HepG2 (cell line): Measurements from ENCODE around the gene MATN1. TPM values are rescaled to one million over a fixed set of nuclear protein-coding genes. Genes with fewer than 3 reads are reported as not detected.

ENCODE experiments used
- ATAC-seq: fragments of 200-7000 bp; cut with Tn5 transposase; 3 replicates; pipeline ENCODE4 v1.9.1; 2020; ENCODE audit warnings: mild to moderate bottlenecking, moderate library complexity
- BruUV-seq: library from RNA; stranded (reverse); fragments of 400-500 nt; replicated peaks from 2 replicates; lab custom pipeline; 2021; lab: Mats Ljungman, UMichigan
- CTCF ChIA-PET: fragments of 300-600 bp; formaldehyde crosslinking; extraction: SDS; loops from one replicate; lab custom pipeline; 2021; ENCODE audit warnings: low total read pairs, inconsistent platforms, low intra/inter-chr PET ratio; lab: Yijun Ruan, JAX
- POLR2A ChIA-PET: fragments of 350-600 bp; sonication (Branson Sonifier 250); formaldehyde crosslinking; loops from one replicate; lab custom pipeline; 2020; ENCODE audit warnings: antibody characterized with exemption, inconsistent platforms; lab: Yijun Ruan, JAX
- DNase-seq: peaks from one replicate; pipeline ENCODE4 v3.0.0-alpha.2; 2015; ENCODE audit warnings: low spot score
- FAIRE-seq: peaks from 3 replicates; lab custom pipeline; 2011; peaks lifted over from hg19 to GRCh38; lab: Jason Lieb, UNC
- H2AFZ ChIP-seq: one replicate; pipeline ENCODE4 v1.6.1; 2011; ENCODE audit warnings: low read length, inconsistent platforms
- H3K27ac ChIP-seq: fragments of 300-600 bp; 3 replicates; pipeline ENCODE4 v1.8.0; 2011; ENCODE audit warnings: mixed run types, mild to moderate bottlenecking, mixed read lengths, low read length, inconsistent platforms; ENCODE audit not compliant: insufficient read depth; ENCODE audit errors: extremely low read length
- H3K27me3 ChIP-seq, 2 experiments: fragments of 200-600 bp in 1 of 2; 2 replicates in 1 of 2; 3 replicates in 1 of 2; pipeline versions ENCODE4 v1.6.0 to v1.8.0; 2011; ENCODE audit warnings: low read length in 2 of 2, mild to moderate bottlenecking in 2 of 2, moderate library complexity in 2 of 2, inconsistent platforms in 1 of 2; ENCODE audit not compliant: insufficient read depth in 2 of 2, control insufficient read depth in 1 of 2
- H3K36me3 ChIP-seq, 2 experiments: fragments of 200-600 bp in 1 of 2; replicated peaks in 1 of 2; 2 replicates in 1 of 2; 3 replicates in 1 of 2; pipeline versions ENCODE4 v1.5.1 to v1.8.0; 2011; ENCODE audit warnings: low read length in 2 of 2, inconsistent platforms in 1 of 2; ENCODE audit not compliant: insufficient read depth in 2 of 2, control insufficient read depth in 1 of 2
- H3K4me1 ChIP-seq: 2 replicates; pipeline ENCODE4 v1.5.1; 2012; ENCODE audit warnings: low read length, inconsistent platforms; ENCODE audit not compliant: insufficient read depth
- H3K4me2 ChIP-seq: 2 replicates; pipeline ENCODE4 v1.6.0; 2011; ENCODE audit warnings: low read depth, low read length, inconsistent platforms
- H3K4me3 ChIP-seq, 3 experiments: fragments of 200-600 bp in 1 of 3; sonication (generic), shearing (Covaris generic) in 1 of 3; replicated peaks in 1 of 3; 2 replicates each; pipeline ENCODE4 v1.5.1; 2011 to 2016; ENCODE audit warnings: low read length in 3 of 3, inconsistent platforms in 2 of 3, low read depth in 2 of 3, mild to moderate bottlenecking in 2 of 3, control low read depth in 1 of 3, mixed read lengths in 1 of 3; ENCODE audit not compliant: insufficient read depth in 1 of 3
- H3K79me2 ChIP-seq: one replicate; pipeline ENCODE4 v1.6.1; 2011; ENCODE audit warnings: low read length, inconsistent platforms; ENCODE audit not compliant: insufficient read depth
- H3K9ac ChIP-seq: 2 replicates; pipeline ENCODE4 v1.6.0; 2011; ENCODE audit warnings: mild to moderate bottlenecking, low read depth, low read length, inconsistent platforms; ENCODE audit not compliant: insufficient read depth
- H3K9me3 ChIP-seq: 2 replicates; pipeline ENCODE4 v1.5.1; 2012; ENCODE audit warnings: mild to moderate bottlenecking, low read length
- H4K20me1 ChIP-seq: 2 replicates; pipeline ENCODE4 v1.6.0; 2011; ENCODE audit warnings: inconsistent platforms, mild to moderate bottlenecking, low read length, moderate library complexity; ENCODE audit not compliant: insufficient read depth
- EEA1 ChIP-seq: sonication (generic); formaldehyde crosslinking; IDR thresholded peaks from 2 replicates; pipeline ENCODE4 v1.5.1; 2020; ENCODE audit warnings: mild to moderate bottlenecking, missing genetic modification reagents, borderline replicate concordance
- HMG20A ChIP-seq: IDR thresholded peaks from 2 replicates; pipeline ENCODE4 v1.6.1; 2016; ENCODE audit warnings: borderline replicate concordance
- JUND ChIP-seq: sonication (generic); formaldehyde crosslinking; IDR thresholded peaks from 2 replicates; pipeline ENCODE4 v1.8.0; 2022; ENCODE audit warnings: mild to moderate bottlenecking, missing genetic modification reagents
- KDM5B ChIP-seq: sonication (generic); formaldehyde crosslinking; IDR thresholded peaks from 2 replicates; pipeline ENCODE4 v1.4.0; 2020; ENCODE audit warnings: missing genetic modification reagents, mild to moderate bottlenecking, borderline replicate concordance
- MTA1 ChIP-seq: sonication (generic); formaldehyde crosslinking; IDR thresholded peaks from 2 replicates; pipeline ENCODE4 v1.4.0; 2020; ENCODE audit warnings: missing genetic modification reagents, mild to moderate bottlenecking, borderline replicate concordance
- MZF1 ChIP-seq: sonication (generic); formaldehyde crosslinking; IDR thresholded peaks from 2 replicates; pipeline ENCODE4 v1.8.1; 2023; ENCODE audit warnings: mild to moderate bottlenecking, missing genetic modification reagents, borderline replicate concordance
- NONO ChIP-seq, 2 experiments: fragments of 450-650 bp in 1 of 2; sonication (generic) in 1 of 2; formaldehyde crosslinking in 1 of 2; IDR thresholded peaks in 1 of 2; conservative IDR thresholded peaks in 1 of 2; 2 replicates each; pipeline versions ENCODE4 v1.6.1 to v1.8.0; 2017 to 2022; ENCODE audit warnings: mild to moderate bottlenecking in 1 of 2, missing genetic modification reagents in 1 of 2, moderate library complexity in 1 of 2
- NR2F6 ChIP-seq, 2 experiments: IDR thresholded peaks; 2 replicates each; pipeline ENCODE4 v1.6.1; 2016; ENCODE audit warnings: antibody characterized with exemption in 1 of 2, mild to moderate bottlenecking in 1 of 2
- RFX3 ChIP-seq: IDR thresholded peaks from 2 replicates; pipeline ENCODE4 v1.6.1; 2016; ENCODE audit warnings: missing biosample characterization, missing genetic modification reagents
- SIX4 ChIP-seq: sonication (generic); formaldehyde crosslinking; IDR thresholded peaks from 2 replicates; pipeline ENCODE4 v1.4.0; 2020; ENCODE audit warnings: missing genetic modification reagents
- SMAD9 ChIP-seq: sonication (generic); formaldehyde crosslinking; IDR thresholded peaks from 2 replicates; pipeline ENCODE4 v1.5.1; 2020; ENCODE audit warnings: mild to moderate bottlenecking, missing genetic modification reagents
- SMARCE1 ChIP-seq: fragments of 450-650 bp; IDR thresholded peaks from 2 replicates; pipeline ENCODE4 v1.6.1; 2017; ENCODE audit warnings: borderline replicate concordance
- SRSF1 ChIP-seq: fragments of 200-400 bp; formaldehyde crosslinking; optimal IDR thresholded peaks from 2 replicates; pipeline ENCODE3; 2017; ENCODE audit warnings: mild to moderate bottlenecking, low read depth, low read length, moderate library complexity
- SRY ChIP-seq: sonication (generic); formaldehyde crosslinking; IDR thresholded peaks from 2 replicates; pipeline ENCODE4 v1.8.0; 2022; ENCODE audit warnings: mild to moderate bottlenecking, missing genetic modification reagents
- TGIF2 ChIP-seq: IDR thresholded peaks from 2 replicates; pipeline ENCODE4 v1.6.1; 2016; ENCODE audit warnings: control low read depth, missing compliant biosample characterization
- TRIM24 ChIP-seq: sonication (generic); formaldehyde crosslinking; IDR thresholded peaks from 2 replicates; pipeline ENCODE4 v1.8.0; 2022; ENCODE audit warnings: mild to moderate bottlenecking, missing genetic modification reagents
- ZNF451 ChIP-seq: sonication (generic); formaldehyde crosslinking; IDR thresholded peaks from 2 replicates; pipeline ENCODE4 v1.5.0; 2020; ENCODE audit warnings: mild to moderate bottlenecking, missing genetic modification reagents
- ZSCAN31 ChIP-seq: sonication (generic); formaldehyde crosslinking; IDR thresholded peaks from 2 replicates; pipeline ENCODE4 v1.5.0; 2020; ENCODE audit warnings: low read depth, mild to moderate bottlenecking, missing genetic modification reagents
- WGBS: methylation state at CpG from one replicate; pipeline ENCODE4 v1.1.6; 2017; ENCODE audit warnings: low lambda C conversion rate; 5-methylcytosine and 5-hydroxymethylcytosine counted together
- in situ Hi-C: cut with HindIII; loops from 2 replicates; pipeline ENCODE4 v1.10.0; 2017; ENCODE audit warnings: low pct_unique_long_range_greater_than_20kb; ENCODE audit not compliant: extremely low pct_ligation_motif_present
- intact Hi-C: fragments of 100-400 bp; cut with micrococcal nuclease; formaldehyde crosslinking; loops from one replicate; pipeline ENCODE4 v1.10.0; 2022; ENCODE audit not compliant: unreplicated experiment
- polyA plus RNA-seq, 8 experiments: library from polyadenylated mRNA; depleted of rRNA in 3 of 8; stranded (reverse) in 7 of 8; unstranded in 1 of 8; fragments of >200 nt; fragmentation: Illumina TruSeq in 4 of 8; extraction: Trizol in 4 of 8; gene quantifications; 2 replicates each; pipeline versions ENCODE4 v1.2.1 to v1.2.3, GENCODE V29; 2011 to 2016; ENCODE audit warnings: low read depth in 4 of 8, missing spikeins in 1 of 8, mixed read lengths in 1 of 8; ENCODE audit not compliant: insufficient read depth in 1 of 8
- total RNA-seq, 5 experiments: library from RNA; depleted of rRNA; stranded (reverse); fragments of >200 nt; fragmentation: Illumina TruSeq; extraction: Trizol; gene quantifications; 2 replicates each; pipeline ENCODE4 v1.2.3, GENCODE V29; 2016; ENCODE audit warnings: low read depth in 1 of 5
- TF ChIP-seq, protein P1 (sequence below): sonication (generic); formaldehyde crosslinking; IDR thresholded peaks from 2 replicates; pipeline ENCODE4 v1.9.0; 2021; ENCODE audit warnings: missing genetic modification reagents, borderline replicate concordance
- TF ChIP-seq, protein P2 (sequence below): sonication (generic); formaldehyde crosslinking; IDR thresholded peaks from 2 replicates; pipeline ENCODE4 v1.4.0; 2020; ENCODE audit warnings: missing genetic modification reagents

The MATN1 gene
- total and polyA plus RNA-seq, 2 of the 13 experiments (the other 11 are each of a cell fraction or from before 2014, with no cell fraction given), result 0.04 to 0.05 TPM

DNA sequence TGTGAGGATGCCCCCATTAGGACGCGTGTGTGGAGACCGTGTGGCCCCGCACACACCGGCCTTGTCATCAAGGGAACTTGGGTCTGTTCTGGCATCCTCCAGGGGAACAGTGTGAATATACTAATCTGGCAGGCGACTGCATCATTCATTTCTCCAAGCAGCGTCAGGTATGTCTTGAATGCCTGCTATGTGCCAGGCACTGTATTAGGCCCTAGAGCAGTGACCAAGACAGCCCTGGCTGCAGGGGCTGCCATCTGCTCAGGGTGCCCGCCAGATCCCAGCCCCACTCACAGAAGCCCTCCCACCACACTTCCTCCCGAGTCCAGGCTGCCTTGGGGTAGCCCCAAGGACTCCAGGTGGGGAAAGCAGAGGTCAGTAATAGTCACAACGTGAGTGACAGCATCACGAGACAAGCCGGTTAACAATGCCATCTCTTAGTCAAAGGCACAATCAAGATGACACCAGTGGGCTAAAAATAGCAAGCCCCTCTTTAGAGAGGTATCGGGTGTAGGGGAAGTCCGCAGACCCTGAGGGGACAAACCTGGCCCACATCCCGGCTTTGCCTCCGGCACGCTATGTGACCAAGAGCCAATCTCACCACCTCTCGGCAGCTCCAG is 41.7 kb upstream of the MATN1 start (continued):
- TF ChIP-seq EEA1 (CRISPR knock-in tag) (no peak), MTA1 (CRISPR knock-in tag) (no peak), TRIM24 (no peak), KDM5B (CRISPR knock-in tag) (no peak), ZNF451 (CRISPR knock-in tag) (no peak), SRSF1 (no peak), SMARCE1 (no peak), NR2F6 (IDR thresholded peaks at IDR 0.05) (no peak), NR2F6 (CRISPR knock-in tag; IDR thresholded peaks at IDR 0.05) (no peak), JUND (no peak), MZF1 (no peak), ZSCAN31 (CRISPR knock-in tag) (no peak)

DNA sequence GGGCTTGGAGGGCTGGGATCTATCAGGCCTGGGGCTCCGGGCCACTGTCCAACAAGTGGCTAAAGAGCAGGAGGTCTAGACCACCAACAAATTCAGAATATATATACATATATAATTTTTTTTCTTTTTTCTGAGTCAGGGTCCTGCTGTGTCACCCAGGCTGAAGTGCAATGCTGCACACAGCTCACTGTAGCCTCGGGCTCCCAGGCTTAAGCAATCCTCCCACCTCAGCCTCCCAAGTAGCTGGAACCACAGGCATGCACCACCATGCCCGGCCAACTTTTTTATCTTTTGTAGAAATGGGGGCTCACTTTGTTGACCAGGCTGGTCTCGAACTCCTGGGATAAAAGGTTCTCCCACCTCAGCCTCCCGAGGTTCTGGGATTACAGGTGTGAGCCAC is 41.0 kb upstream of the MATN1 start:
- no peak for DNase-seq
- peaks cover 4 to 30% of the 10 kb centered on the region in 2 experiments; a peak in 3 of 5 replicates for H3K27me3 ChIP-seq
- no peak overlapping the region for H3K4me3 ChIP-seq
- FAIRE-seq, result no peak
- in situ Hi-C loops, result no loop called here
- intact Hi-C loops, result no loop called here
- POLR2A ChIA-PET, result no interaction called here
- H3K4me1 ChIP-seq, result peaks cover 18% of the 10 kb centered on the region
- CTCF ChIA-PET, result no interaction called here
- no peaks in the 10 kb centered on the region for H4K20me1 ChIP-seq
- no peak for ATAC-seq
- 12% methylated on average over 5 of the region's 5 CpGs for WGBS
- H3K4me2 ChIP-seq, result no peak overlapping the region
- no peak overlapping the region for H3K27ac ChIP-seq
- BruUV-seq, result no TSS peak
- H3K36me3 ChIP-seq, result no peaks in the 10 kb centered on the region
- no peak overlapping the region for H3K9ac ChIP-seq
- H3K9me3 ChIP-seq, result no peaks in the 10 kb centered on the region
- no peaks in the 10 kb centered on the region for H3K79me2 ChIP-seq
- no peak overlapping the region for H2AFZ ChIP-seq
- no peak for TF ChIP-seq RFX3 (CRISPR knock-in tag)
- TF ChIP-seq, protein P1, sequence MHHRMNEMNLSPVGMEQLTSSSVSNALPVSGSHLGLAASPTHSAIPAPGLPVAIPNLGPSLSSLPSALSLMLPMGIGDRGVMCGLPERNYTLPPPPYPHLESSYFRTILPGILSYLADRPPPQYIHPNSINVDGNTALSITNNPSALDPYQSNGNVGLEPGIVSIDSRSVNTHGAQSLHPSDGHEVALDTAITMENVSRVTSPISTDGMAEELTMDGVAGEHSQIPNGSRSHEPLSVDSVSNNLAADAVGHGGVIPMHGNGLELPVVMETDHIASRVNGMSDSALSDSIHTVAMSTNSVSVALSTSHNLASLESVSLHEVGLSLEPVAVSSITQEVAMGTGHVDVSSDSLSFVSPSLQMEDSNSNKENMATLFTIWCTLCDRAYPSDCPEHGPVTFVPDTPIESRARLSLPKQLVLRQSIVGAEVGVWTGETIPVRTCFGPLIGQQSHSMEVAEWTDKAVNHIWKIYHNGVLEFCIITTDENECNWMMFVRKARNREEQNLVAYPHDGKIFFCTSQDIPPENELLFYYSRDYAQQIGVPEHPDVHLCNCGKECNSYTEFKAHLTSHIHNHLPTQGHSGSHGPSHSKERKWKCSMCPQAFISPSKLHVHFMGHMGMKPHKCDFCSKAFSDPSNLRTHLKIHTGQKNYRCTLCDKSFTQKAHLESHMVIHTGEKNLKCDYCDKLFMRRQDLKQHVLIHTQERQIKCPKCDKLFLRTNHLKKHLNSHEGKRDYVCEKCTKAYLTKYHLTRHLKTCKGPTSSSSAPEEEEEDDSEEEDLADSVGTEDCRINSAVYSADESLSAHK (CRISPR knock-in tag), result no peak
- TF ChIP-seq TGIF2 (CRISPR knock-in tag), result no peak
- no peak for TF ChIP-seq HMG20A (CRISPR knock-in tag)
- TF ChIP-seq SRY (CRISPR knock-in tag), result no peak
- no peak for TF ChIP-seq NONO (IDR thresholded peaks at IDR 0.05)
- no peak for TF ChIP-seq NONO (CRISPR knock-in tag; conservative IDR thresholded peaks at IDR 0.05)
- TF ChIP-seq, protein P2, sequence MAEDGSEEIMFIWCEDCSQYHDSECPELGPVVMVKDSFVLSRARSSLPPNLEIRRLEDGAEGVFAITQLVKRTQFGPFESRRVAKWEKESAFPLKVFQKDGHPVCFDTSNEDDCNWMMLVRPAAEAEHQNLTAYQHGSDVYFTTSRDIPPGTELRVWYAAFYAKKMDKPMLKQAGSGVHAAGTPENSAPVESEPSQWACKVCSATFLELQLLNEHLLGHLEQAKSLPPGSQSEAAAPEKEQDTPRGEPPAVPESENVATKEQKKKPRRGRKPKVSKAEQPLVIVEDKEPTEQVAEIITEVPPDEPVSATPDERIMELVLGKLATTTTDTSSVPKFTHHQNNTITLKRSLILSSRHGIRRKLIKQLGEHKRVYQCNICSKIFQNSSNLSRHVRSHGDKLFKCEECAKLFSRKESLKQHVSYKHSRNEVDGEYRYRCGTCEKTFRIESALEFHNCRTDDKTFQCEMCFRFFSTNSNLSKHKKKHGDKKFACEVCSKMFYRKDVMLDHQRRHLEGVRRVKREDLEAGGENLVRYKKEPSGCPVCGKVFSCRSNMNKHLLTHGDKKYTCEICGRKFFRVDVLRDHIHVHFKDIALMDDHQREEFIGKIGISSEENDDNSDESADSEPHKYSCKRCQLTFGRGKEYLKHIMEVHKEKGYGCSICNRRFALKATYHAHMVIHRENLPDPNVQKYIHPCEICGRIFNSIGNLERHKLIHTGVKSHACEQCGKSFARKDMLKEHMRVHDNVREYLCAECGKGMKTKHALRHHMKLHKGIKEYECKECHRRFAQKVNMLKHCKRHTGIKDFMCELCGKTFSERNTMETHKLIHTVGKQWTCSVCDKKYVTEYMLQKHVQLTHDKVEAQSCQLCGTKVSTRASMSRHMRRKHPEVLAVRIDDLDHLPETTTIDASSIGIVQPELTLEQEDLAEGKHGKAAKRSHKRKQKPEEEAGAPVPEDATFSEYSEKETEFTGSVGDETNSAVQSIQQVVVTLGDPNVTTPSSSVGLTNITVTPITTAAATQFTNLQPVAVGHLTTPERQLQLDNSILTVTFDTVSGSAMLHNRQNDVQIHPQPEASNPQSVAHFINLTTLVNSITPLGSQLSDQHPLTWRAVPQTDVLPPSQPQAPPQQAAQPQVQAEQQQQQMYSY (CRISPR knock-in tag), result no peak
- no peak for TF ChIP-seq MZF1
- TF ChIP-seq SIX4 (CRISPR knock-in tag), result no peak
- TF ChIP-seq SMAD9 (CRISPR knock-in tag), result no peak
